HCT116 (cell line): ENCODE data around the gene GALC. TPM values are rescaled to one million over a fixed set of nuclear protein-coding genes. Genes with fewer than 3 reads are reported as not detected.

Source experiments
- ATAC-seq: fragments of 200-7000 bp; cut with Tn5 transposase; 2 replicates; pipeline ENCODE4 v1.9.1; 2020; ENCODE audit warnings: mild to moderate bottlenecking, moderate library complexity
- BruUV-seq: library from RNA; stranded (reverse); fragments of 400-500 nt; replicated peaks from 2 replicates; lab custom pipeline; 2021; lab: Mats Ljungman, UMichigan
- CTCF ChIA-PET: fragments of 300-600 bp; sonication (Branson Sonifier 250); formaldehyde crosslinking; loops from one replicate; lab custom pipeline; 2021; ENCODE audit warnings: antibody characterized with exemption; lab: Charles Lee
- POLR2A ChIA-PET: fragments of 300-600, 350-600 bp; sonication (Branson Sonifier 250); formaldehyde crosslinking; loops from one replicate; lab custom pipeline; 2021; ENCODE audit warnings: antibody characterized with exemption; lab: Charles Lee
- RAD21 ChIA-PET, 2 experiments: fragments of 300-600 bp; sonication (Branson Sonifier 250); formaldehyde crosslinking; loops; one replicate each; lab custom pipeline; 2023; ENCODE audit warnings: low total read pairs in 2 of 2; ENCODE audit not compliant: uncharacterized antibody in 2 of 2, unreplicated experiment in 2 of 2, low non-redundant PET in 1 of 2; lab: Charles Lee
- DNase-seq: peaks from one replicate; pipeline ENCODE4 v3.0.0-alpha.2; 2010; ENCODE audit warnings: low read depth, low spot score
- H2AFZ ChIP-seq: fragments of 200-600 bp; shearing (Covaris generic), sonication (generic); 2 replicates; pipeline ENCODE4 v1.6.1; 2017; ENCODE audit warnings: low read depth, mixed run types, mixed read lengths, antibody characterized with exemption, low read length; ENCODE audit not compliant: poor library complexity, severe bottlenecking
- H3K27ac ChIP-seq: 2 replicates; pipeline ENCODE4 v1.5.1; 2012; ENCODE audit warnings: low read depth, low read length
- H3K27me3 ChIP-seq: fragments of 200-600 bp; sonication (generic); 2 replicates; pipeline ENCODE4 v1.6.1; 2016; ENCODE audit warnings: mixed run types, low read length, mixed read lengths; ENCODE audit not compliant: insufficient read depth
- H3K36me3 ChIP-seq, 2 experiments: fragments of 200-500 bp in 1 of 2; fragments of 200-600 bp in 1 of 2; sonication (Bioruptor generic) in 1 of 2; sonication (generic) in 1 of 2; 2 replicates each; pipeline versions ENCODE4 v1.5.1 to v1.6.1; 2014 to 2016; ENCODE audit warnings: low read length in 2 of 2, inconsistent platforms in 1 of 2, mixed read lengths in 1 of 2, mixed run types in 1 of 2; ENCODE audit not compliant: insufficient read depth in 2 of 2, control insufficient read depth in 1 of 2
- H3K4me1 ChIP-seq, 2 experiments: fragments of 200-600 bp in 1 of 2; sonication (generic) in 1 of 2; 2 replicates each; pipeline versions ENCODE4 v1.5.1 to v1.6.1; 2012 to 2017; ENCODE audit warnings: low read length in 2 of 2, inconsistent platforms in 1 of 2, mild to moderate bottlenecking in 1 of 2, mixed read lengths in 1 of 2, mixed run types in 1 of 2, moderate library complexity in 1 of 2; ENCODE audit not compliant: insufficient read depth in 2 of 2, control insufficient read depth in 1 of 2
- H3K4me2 ChIP-seq: fragments of 200-600 bp; sonication (generic); 2 replicates; pipeline ENCODE4 v1.6.1; 2017; ENCODE audit warnings: mixed run types, low read length, mixed read lengths
- H3K4me3 ChIP-seq, 2 experiments: fragments of 200-600 bp in 1 of 2; sonication (generic) in 1 of 2; replicated peaks in 1 of 2; 2 replicates each; pipeline ENCODE4 v1.5.1; 2011 to 2016; ENCODE audit warnings: low read length in 2 of 2, control low read depth in 1 of 2, low read depth in 1 of 2, mild to moderate bottlenecking in 1 of 2, mixed read lengths in 1 of 2, mixed run types in 1 of 2
- H3K79me2 ChIP-seq: fragments of 200-600 bp; sonication (generic); 2 replicates; pipeline ENCODE4 v1.6.1; 2017; ENCODE audit warnings: mild to moderate bottlenecking, mixed run types, low read length, moderate library complexity, mixed read lengths; ENCODE audit not compliant: insufficient read depth
- H3K9ac ChIP-seq: fragments of 200-600 bp; sonication (generic); 2 replicates; pipeline ENCODE4 v1.6.1; 2016; ENCODE audit warnings: low read length, mixed read lengths
- H3K9me2 ChIP-seq: fragments of 200-600 bp; sonication (generic), shearing (Covaris generic); 2 replicates; pipeline ENCODE4 v1.6.1; 2017; ENCODE audit warnings: mixed run types, mild to moderate bottlenecking, moderate library complexity; ENCODE audit not compliant: insufficient read depth
- H3K9me3 ChIP-seq, 2 experiments: fragments of 200-500 bp in 1 of 2; fragments of 200-600 bp in 1 of 2; sonication (Bioruptor generic) in 1 of 2; sonication (generic) in 1 of 2; 2 replicates each; pipeline ENCODE4 v1.6.1; 2014 to 2017; ENCODE audit warnings: low read length in 2 of 2, mixed read lengths in 2 of 2, inconsistent platforms in 1 of 2, low read depth in 1 of 2, mild to moderate bottlenecking in 1 of 2, mixed run types in 1 of 2, moderate library complexity in 1 of 2; ENCODE audit not compliant: control insufficient read depth in 1 of 2, insufficient read depth in 1 of 2
- H4K20me1 ChIP-seq: fragments of 200-600 bp; sonication (generic), shearing (Covaris generic); 2 replicates; pipeline ENCODE4 v1.6.1; 2017; ENCODE audit warnings: mixed run types, mild to moderate bottlenecking, moderate library complexity; ENCODE audit not compliant: insufficient read depth
- CTCF ChIP-seq, 3 experiments: fragments of 200-600 bp in 1 of 3; sonication (generic) in 1 of 3; IDR thresholded peaks in 2 of 3; conservative IDR thresholded peaks in 1 of 3; 2 replicates each; pipeline ENCODE4 v1.5.1; 2012 to 2017; ENCODE audit warnings: low read depth in 2 of 3, low read length in 2 of 3, antibody characterized with exemption in 1 of 3, borderline replicate concordance in 1 of 3, control low read depth in 1 of 3, mild to moderate bottlenecking in 1 of 3, mixed read lengths in 1 of 3, mixed run types in 1 of 3, moderate library complexity in 1 of 3; ENCODE audit not compliant: insufficient read depth in 1 of 3
- EGR1 ChIP-seq: IDR thresholded peaks from 2 replicates; pipeline ENCODE4 v1.6.1; 2012; ENCODE audit warnings: low read depth
- ELF1 ChIP-seq: IDR thresholded peaks from 2 replicates; pipeline ENCODE4 v1.6.1; 2012; ENCODE audit warnings: low read depth, borderline replicate concordance
- SIN3A ChIP-seq: IDR thresholded peaks from 2 replicates; pipeline ENCODE4 v1.6.1; 2012; ENCODE audit warnings: low read depth
- YY1 ChIP-seq: IDR thresholded peaks from 2 replicates; pipeline ENCODE4 v1.6.1; 2011; ENCODE audit warnings: low read length, low read depth, moderate library complexity, mild to moderate bottlenecking; ENCODE audit not compliant: insufficient replicate concordance; ENCODE audit errors: extremely low read depth
- ZBTB33 ChIP-seq: IDR thresholded peaks from 2 replicates; pipeline ENCODE4 v1.6.1; 2011; ENCODE audit warnings: mild to moderate bottlenecking, low read length, moderate library complexity; ENCODE audit not compliant: insufficient replicate concordance; ENCODE audit errors: extremely low read depth
- intact Hi-C: fragments of 100-400 bp; cut with micrococcal nuclease; formaldehyde crosslinking; loops from 2 replicates; pipeline ENCODE4 v1.10.0; 2022
- total RNA-seq: library from RNA; stranded (reverse); gene quantifications from one replicate; pipeline ENCODE4 v1.2.1, GENCODE V29; 2021; ENCODE audit not compliant: unreplicated experiment
- TF ChIP-seq, protein P1 (sequence below): IDR thresholded peaks from 2 replicates; pipeline ENCODE4 v1.6.1; 2012

GALC gene
- total RNA-seq, 1 experiment from 2014 or later = 0.59 TPM

- ChIA-PET POLR2A (no interaction called here), RAD21 (no interaction called here), CTCF (no interaction called here)
- Histone ChIP-seq H3K4me1 (no peaks in the 10 kb centered on the region), H3K4me2 (no peak overlapping the region), H3K9me3 (no peaks in the 10 kb centered on the region; a peak in 1 of 4 replicates), H3K4me3 (no peak overlapping the region), H4K20me1 (no peaks in the 10 kb centered on the region), H3K9me2 (no peaks in the 10 kb centered on the region), H3K9ac (no peak overlapping the region), H3K36me3 (no peaks in the 10 kb centered on the region), H2AFZ (no peak overlapping the region), H3K27me3 (no peaks in the 10 kb centered on the region), H3K27ac (no peak overlapping the region), H3K79me2 (no peaks in the 10 kb centered on the region)
- TF ChIP-seq ZBTB33 (no peak), ELF1 (no peak), CTCF (IDR thresholded peaks at IDR 0.05 in 2 of 3, conservative IDR thresholded peaks at IDR 0.05 in 1 of 3; ENCODE audit: borderline replicate concordance in 1 of 3, insufficient read depth in 1 of 3, low read depth in 2 of 3, low read length in 2 of 3) (no peak), YY1 (no peak), SIN3A (no peak), EGR1 (no peak)
- TF ChIP-seq, protein P1, sequence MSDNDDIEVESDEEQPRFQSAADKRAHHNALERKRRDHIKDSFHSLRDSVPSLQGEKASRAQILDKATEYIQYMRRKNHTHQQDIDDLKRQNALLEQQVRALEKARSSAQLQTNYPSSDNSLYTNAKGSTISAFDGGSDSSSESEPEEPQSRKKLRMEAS = no peak
- no peak for ATAC-seq
- BruUV-seq = no TSS peak
- no peak for DNase-seq
- intact Hi-C loops = no loop called here
Observed at GRCh38 chr14:87894920-87895319, 98.1 kb downstream of the GALC start.
